HCT116 (cell line): ENCODE results near the gene STAU1. TPM values are rescaled to one million over a fixed set of nuclear protein-coding genes. Genes with fewer than 3 reads are reported as not detected.

Experiments
- ATAC-seq: fragments of 200-7000 bp; cut with Tn5 transposase; 2 replicates; pipeline ENCODE4 v1.9.1; 2020; ENCODE audit warnings: mild to moderate bottlenecking, moderate library complexity
- BruUV-seq: library from RNA; stranded (reverse); fragments of 400-500 nt; replicated peaks from 2 replicates; lab custom pipeline; 2021; lab: Mats Ljungman, UMichigan
- CTCF ChIA-PET: fragments of 300-600 bp; sonication (Branson Sonifier 250); formaldehyde crosslinking; loops from one replicate; lab custom pipeline; 2021; ENCODE audit warnings: antibody characterized with exemption; lab: Charles Lee
- POLR2A ChIA-PET: fragments of 300-600, 350-600 bp; sonication (Branson Sonifier 250); formaldehyde crosslinking; loops from one replicate; lab custom pipeline; 2021; ENCODE audit warnings: antibody characterized with exemption; lab: Charles Lee
- RAD21 ChIA-PET, 2 experiments: fragments of 300-600 bp; sonication (Branson Sonifier 250); formaldehyde crosslinking; loops; one replicate each; lab custom pipeline; 2023; ENCODE audit warnings: low total read pairs in 2 of 2; ENCODE audit not compliant: uncharacterized antibody in 2 of 2, unreplicated experiment in 2 of 2, low non-redundant PET in 1 of 2; lab: Charles Lee
- DNase-seq: peaks from one replicate; pipeline ENCODE4 v3.0.0-alpha.2; 2010; ENCODE audit warnings: low read depth, low spot score
- H2AFZ ChIP-seq: fragments of 200-600 bp; shearing (Covaris generic), sonication (generic); 2 replicates; pipeline ENCODE4 v1.6.1; 2017; ENCODE audit warnings: low read depth, mixed run types, mixed read lengths, antibody characterized with exemption, low read length; ENCODE audit not compliant: poor library complexity, severe bottlenecking
- H3K27ac ChIP-seq: 2 replicates; pipeline ENCODE4 v1.5.1; 2012; ENCODE audit warnings: low read depth, low read length
- H3K27me3 ChIP-seq: fragments of 200-600 bp; sonication (generic); 2 replicates; pipeline ENCODE4 v1.6.1; 2016; ENCODE audit warnings: mixed run types, low read length, mixed read lengths; ENCODE audit not compliant: insufficient read depth
- H3K36me3 ChIP-seq, 2 experiments: fragments of 200-500 bp in 1 of 2; fragments of 200-600 bp in 1 of 2; sonication (Bioruptor generic) in 1 of 2; sonication (generic) in 1 of 2; 2 replicates each; pipeline versions ENCODE4 v1.5.1 to v1.6.1; 2014 to 2016; ENCODE audit warnings: low read length in 2 of 2, inconsistent platforms in 1 of 2, mixed read lengths in 1 of 2, mixed run types in 1 of 2; ENCODE audit not compliant: insufficient read depth in 2 of 2, control insufficient read depth in 1 of 2
- H3K4me1 ChIP-seq, 2 experiments: fragments of 200-600 bp in 1 of 2; sonication (generic) in 1 of 2; 2 replicates each; pipeline versions ENCODE4 v1.5.1 to v1.6.1; 2012 to 2017; ENCODE audit warnings: low read length in 2 of 2, inconsistent platforms in 1 of 2, mild to moderate bottlenecking in 1 of 2, mixed read lengths in 1 of 2, mixed run types in 1 of 2, moderate library complexity in 1 of 2; ENCODE audit not compliant: insufficient read depth in 2 of 2, control insufficient read depth in 1 of 2
- H3K4me2 ChIP-seq: fragments of 200-600 bp; sonication (generic); 2 replicates; pipeline ENCODE4 v1.6.1; 2017; ENCODE audit warnings: mixed run types, low read length, mixed read lengths
- H3K4me3 ChIP-seq, 2 experiments: fragments of 200-600 bp in 1 of 2; sonication (generic) in 1 of 2; replicated peaks in 1 of 2; 2 replicates each; pipeline ENCODE4 v1.5.1; 2011 to 2016; ENCODE audit warnings: low read length in 2 of 2, control low read depth in 1 of 2, low read depth in 1 of 2, mild to moderate bottlenecking in 1 of 2, mixed read lengths in 1 of 2, mixed run types in 1 of 2
- H3K79me2 ChIP-seq: fragments of 200-600 bp; sonication (generic); 2 replicates; pipeline ENCODE4 v1.6.1; 2017; ENCODE audit warnings: mild to moderate bottlenecking, mixed run types, low read length, moderate library complexity, mixed read lengths; ENCODE audit not compliant: insufficient read depth
- H3K9ac ChIP-seq: fragments of 200-600 bp; sonication (generic); 2 replicates; pipeline ENCODE4 v1.6.1; 2016; ENCODE audit warnings: low read length, mixed read lengths
- H3K9me2 ChIP-seq: fragments of 200-600 bp; sonication (generic), shearing (Covaris generic); 2 replicates; pipeline ENCODE4 v1.6.1; 2017; ENCODE audit warnings: mixed run types, mild to moderate bottlenecking, moderate library complexity; ENCODE audit not compliant: insufficient read depth
- H3K9me3 ChIP-seq, 2 experiments: fragments of 200-500 bp in 1 of 2; fragments of 200-600 bp in 1 of 2; sonication (Bioruptor generic) in 1 of 2; sonication (generic) in 1 of 2; 2 replicates each; pipeline ENCODE4 v1.6.1; 2014 to 2017; ENCODE audit warnings: low read length in 2 of 2, mixed read lengths in 2 of 2, inconsistent platforms in 1 of 2, low read depth in 1 of 2, mild to moderate bottlenecking in 1 of 2, mixed run types in 1 of 2, moderate library complexity in 1 of 2; ENCODE audit not compliant: control insufficient read depth in 1 of 2, insufficient read depth in 1 of 2
- H4K20me1 ChIP-seq: fragments of 200-600 bp; sonication (generic), shearing (Covaris generic); 2 replicates; pipeline ENCODE4 v1.6.1; 2017; ENCODE audit warnings: mixed run types, mild to moderate bottlenecking, moderate library complexity; ENCODE audit not compliant: insufficient read depth
- CBX3 ChIP-seq: IDR thresholded peaks from 2 replicates; pipeline ENCODE4 v1.6.1; 2012; ENCODE audit warnings: low read depth
- CEBPB ChIP-seq: IDR thresholded peaks from 2 replicates; pipeline ENCODE4 v1.6.1; 2012; ENCODE audit warnings: low read depth
- EGR1 ChIP-seq: IDR thresholded peaks from 2 replicates; pipeline ENCODE4 v1.6.1; 2012; ENCODE audit warnings: low read depth
- EZH2 ChIP-seq: fragments of 200-600 bp; sonication (generic); IDR thresholded peaks from 2 replicates; pipeline ENCODE4 v1.6.1; 2017; ENCODE audit warnings: antibody characterized with exemption, mixed run types
- FOSL1 ChIP-seq: IDR thresholded peaks from 2 replicates; pipeline ENCODE4 v1.6.1; 2012; ENCODE audit warnings: low read depth
- MAX ChIP-seq: IDR thresholded peaks from 2 replicates; pipeline ENCODE4 v1.6.1; 2012
- POLR2AphosphoS5 ChIP-seq: IDR thresholded peaks from 2 replicates; pipeline ENCODE4 v1.6.1; 2011; ENCODE audit warnings: mild to moderate bottlenecking, low read depth, low read length, moderate library complexity
- RAD21 ChIP-seq: IDR thresholded peaks from 2 replicates; pipeline ENCODE4 v1.6.1; 2012; ENCODE audit warnings: low read depth, mild to moderate bottlenecking
- SIN3A ChIP-seq: IDR thresholded peaks from 2 replicates; pipeline ENCODE4 v1.6.1; 2012; ENCODE audit warnings: low read depth
- SP1 ChIP-seq: IDR thresholded peaks from 2 replicates; pipeline ENCODE4 v1.6.1; 2012; ENCODE audit warnings: low read depth
- SRF ChIP-seq: IDR thresholded peaks from 2 replicates; pipeline ENCODE4 v1.6.1; 2012; ENCODE audit warnings: low read depth
- YY1 ChIP-seq: IDR thresholded peaks from 2 replicates; pipeline ENCODE4 v1.6.1; 2011; ENCODE audit warnings: low read length, low read depth, moderate library complexity, mild to moderate bottlenecking; ENCODE audit not compliant: insufficient replicate concordance; ENCODE audit errors: extremely low read depth
- ZFX ChIP-seq: fragments of 450-650 bp; IDR thresholded peaks from 2 replicates; pipeline ENCODE4 v1.6.1; 2017
- ZNF274 ChIP-seq: fragments of 200-500 bp; sonication (Bioruptor generic); IDR thresholded peaks from 2 replicates; pipeline ENCODE4 v1.6.1; 2014; ENCODE audit warnings: mild to moderate bottlenecking, low read depth, low read length, inconsistent platforms
- intact Hi-C: fragments of 100-400 bp; cut with micrococcal nuclease; formaldehyde crosslinking; loops from 2 replicates; pipeline ENCODE4 v1.10.0; 2022
- total RNA-seq: library from RNA; stranded (reverse); gene quantifications from one replicate; pipeline ENCODE4 v1.2.1, GENCODE V29; 2021; ENCODE audit not compliant: unreplicated experiment
- TF ChIP-seq, protein P1 (sequence below): IDR thresholded peaks from 2 replicates; pipeline ENCODE4 v1.6.1; 2011; ENCODE audit warnings: mild to moderate bottlenecking, low read length, moderate library complexity; ENCODE audit not compliant: insufficient replicate concordance; ENCODE audit errors: extremely low read depth
- TF ChIP-seq, protein P2 (sequence below): IDR thresholded peaks from 2 replicates; pipeline ENCODE4 v1.6.1; 2012
- TF ChIP-seq, protein P3 (sequence below), 3 experiments: fragments of 200-600 bp in 1 of 3; sonication (generic) in 1 of 3; IDR thresholded peaks in 2 of 3; conservative IDR thresholded peaks in 1 of 3; 2 replicates each; pipeline ENCODE4 v1.5.1; 2012 to 2017; ENCODE audit warnings: low read depth in 2 of 3, low read length in 2 of 3, antibody characterized with exemption in 1 of 3, borderline replicate concordance in 1 of 3, control low read depth in 1 of 3, mild to moderate bottlenecking in 1 of 3, mixed read lengths in 1 of 3, mixed run types in 1 of 3, moderate library complexity in 1 of 3; ENCODE audit not compliant: insufficient read depth in 1 of 3

The STAU1 gene
- total RNA-seq, 1 experiment from 2014 or later, result 90.3 TPM

- Histone ChIP-seq H3K9me2 (no peaks in the 10 kb centered on the region), H3K27ac (no peak overlapping the region), H3K36me3 (peaks cover 19 to 37% of the 10 kb centered on the region in 2 experiments; a peak in 3 of 4 replicates), H3K4me1 (no peaks in the 10 kb centered on the region), H4K20me1 (no peaks in the 10 kb centered on the region), H3K4me2 (no peak overlapping the region), H3K9me3 (no peaks in the 10 kb centered on the region), H3K9ac (no peak overlapping the region), H3K4me3 (no peak overlapping the region), H2AFZ (no peak overlapping the region), H3K27me3 (no peaks in the 10 kb centered on the region), H3K79me2 (peaks cover 37% of the 10 kb centered on the region)
- POLR2A ChIA-PET, result no interaction called here
- no peak for TF ChIP-seq SP1
- TF ChIP-seq FOSL1, result no peak
- TF ChIP-seq, protein P1, sequence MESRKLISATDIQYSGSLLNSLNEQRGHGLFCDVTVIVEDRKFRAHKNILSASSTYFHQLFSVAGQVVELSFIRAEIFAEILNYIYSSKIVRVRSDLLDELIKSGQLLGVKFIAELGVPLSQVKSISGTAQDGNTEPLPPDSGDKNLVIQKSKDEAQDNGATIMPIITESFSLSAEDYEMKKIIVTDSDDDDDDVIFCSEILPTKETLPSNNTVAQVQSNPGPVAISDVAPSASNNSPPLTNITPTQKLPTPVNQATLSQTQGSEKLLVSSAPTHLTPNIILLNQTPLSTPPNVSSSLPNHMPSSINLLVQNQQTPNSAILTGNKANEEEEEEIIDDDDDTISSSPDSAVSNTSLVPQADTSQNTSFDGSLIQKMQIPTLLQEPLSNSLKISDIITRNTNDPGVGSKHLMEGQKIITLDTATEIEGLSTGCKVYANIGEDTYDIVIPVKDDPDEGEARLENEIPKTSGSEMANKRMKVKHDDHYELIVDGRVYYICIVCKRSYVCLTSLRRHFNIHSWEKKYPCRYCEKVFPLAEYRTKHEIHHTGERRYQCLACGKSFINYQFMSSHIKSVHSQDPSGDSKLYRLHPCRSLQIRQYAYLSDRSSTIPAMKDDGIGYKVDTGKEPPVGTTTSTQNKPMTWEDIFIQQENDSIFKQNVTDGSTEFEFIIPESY, result no peak
- no peak for TF ChIP-seq RAD21
- no peak for TF ChIP-seq EZH2
- CTCF ChIA-PET, result no interaction called here
- DNase-seq (no peak), ATAC-seq (no peak)
- RAD21 ChIA-PET, result no interaction called here
- intact Hi-C loops, result no loop called here
- BruUV-seq, result TSS peak; percentile 2
These were observed 40.8 kb downstream of the STAU1 start for GRCh38 chr20:49147296-49147695.

DNA sequence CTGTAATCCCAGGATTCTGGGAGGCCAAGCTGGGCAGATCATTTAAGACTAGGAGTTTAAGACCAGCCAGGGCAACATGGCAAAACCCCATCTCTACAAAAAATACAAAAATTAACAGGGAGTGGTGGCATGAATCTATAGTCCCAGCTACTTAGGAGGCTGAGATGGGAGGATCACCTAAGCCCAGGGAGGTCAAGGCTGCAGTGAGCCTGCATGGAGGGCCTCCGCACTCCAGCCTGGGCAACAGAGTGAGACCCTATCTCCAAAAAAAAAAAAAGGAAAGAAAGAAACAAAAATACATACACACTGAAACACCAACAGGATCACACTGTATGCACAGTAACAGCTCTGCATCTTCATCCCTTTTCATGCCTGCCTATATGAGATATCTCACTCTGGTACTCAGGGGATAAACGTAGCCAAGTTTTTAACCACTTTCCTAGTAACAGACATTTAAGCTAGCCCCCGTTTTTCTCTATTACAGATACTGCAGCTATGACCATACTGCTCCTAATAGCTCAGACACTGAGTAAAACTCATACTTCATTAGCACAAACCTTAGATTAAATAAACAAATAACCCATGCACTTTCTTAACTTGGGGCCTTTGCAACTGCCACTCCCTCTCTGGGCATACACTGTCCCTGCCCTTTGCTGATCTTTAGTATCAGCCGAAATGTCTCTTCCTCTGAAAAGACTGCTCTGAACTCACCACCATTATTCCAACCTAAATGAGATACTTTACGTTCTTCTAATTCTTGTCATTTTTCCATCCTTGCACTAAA, 41.5 kb downstream of the STAU1 start:
- POLR2A ChIA-PET, result no interaction called here

More for the DNA sequence above, 41.5 kb downstream of the STAU1 start:
- H3K4me2 ChIP-seq, result no peak overlapping the region
- H3K27ac ChIP-seq, result no peak overlapping the region
- H3K36me3 ChIP-seq, result peaks cover 17 to 33% of the 10 kb centered on the region in 2 experiments; a peak in 3 of 4 replicates
- H3K4me3 ChIP-seq, result no peak overlapping the region
- H3K9me2 ChIP-seq, result no peaks in the 10 kb centered on the region
- ChIA-PET CTCF (no interaction called here), RAD21 (no interaction called here)
- intact Hi-C loops, result no loop called here
- peaks cover 37% of the 10 kb centered on the region for H3K79me2 ChIP-seq
- H2AFZ ChIP-seq, result no peak overlapping the region
- H3K27me3 ChIP-seq, result no peaks in the 10 kb centered on the region
- TF ChIP-seq EZH2 (no peak), CEBPB (no peak), CBX3 (no peak), SIN3A (no peak), ZNF274 (no peak), POLR2AphosphoS5 (no peak), EGR1 (no peak), RAD21 (no peak), SRF (no peak), MAX (no peak), ZFX (no peak), YY1 (no peak)
- TF ChIP-seq, protein P2, sequence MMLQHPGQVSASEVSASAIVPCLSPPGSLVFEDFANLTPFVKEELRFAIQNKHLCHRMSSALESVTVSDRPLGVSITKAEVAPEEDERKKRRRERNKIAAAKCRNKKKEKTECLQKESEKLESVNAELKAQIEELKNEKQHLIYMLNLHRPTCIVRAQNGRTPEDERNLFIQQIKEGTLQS, result no peak
- TF ChIP-seq, protein P3, sequence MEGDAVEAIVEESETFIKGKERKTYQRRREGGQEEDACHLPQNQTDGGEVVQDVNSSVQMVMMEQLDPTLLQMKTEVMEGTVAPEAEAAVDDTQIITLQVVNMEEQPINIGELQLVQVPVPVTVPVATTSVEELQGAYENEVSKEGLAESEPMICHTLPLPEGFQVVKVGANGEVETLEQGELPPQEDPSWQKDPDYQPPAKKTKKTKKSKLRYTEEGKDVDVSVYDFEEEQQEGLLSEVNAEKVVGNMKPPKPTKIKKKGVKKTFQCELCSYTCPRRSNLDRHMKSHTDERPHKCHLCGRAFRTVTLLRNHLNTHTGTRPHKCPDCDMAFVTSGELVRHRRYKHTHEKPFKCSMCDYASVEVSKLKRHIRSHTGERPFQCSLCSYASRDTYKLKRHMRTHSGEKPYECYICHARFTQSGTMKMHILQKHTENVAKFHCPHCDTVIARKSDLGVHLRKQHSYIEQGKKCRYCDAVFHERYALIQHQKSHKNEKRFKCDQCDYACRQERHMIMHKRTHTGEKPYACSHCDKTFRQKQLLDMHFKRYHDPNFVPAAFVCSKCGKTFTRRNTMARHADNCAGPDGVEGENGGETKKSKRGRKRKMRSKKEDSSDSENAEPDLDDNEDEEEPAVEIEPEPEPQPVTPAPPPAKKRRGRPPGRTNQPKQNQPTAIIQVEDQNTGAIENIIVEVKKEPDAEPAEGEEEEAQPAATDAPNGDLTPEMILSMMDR (IDR thresholded peaks at IDR 0.05 in 2 of 3, conservative IDR thresholded peaks at IDR 0.05 in 1 of 3; ENCODE audit: borderline replicate concordance in 1 of 3, insufficient read depth in 1 of 3, low read depth in 2 of 3, low read length in 2 of 3), result no peak
- no peaks in the 10 kb centered on the region for H3K4me1 ChIP-seq
- DNase-seq (no peak), ATAC-seq (no peak)
- no peaks in the 10 kb centered on the region for H4K20me1 ChIP-seq
- no TSS peak for BruUV-seq
- no peaks in the 10 kb centered on the region for H3K9me3 ChIP-seq
- no peak overlapping the region for H3K9ac ChIP-seq
